Dedifferentiated amniotic fluid mesenchymal stem cell (primary cell): Measurements from ENCODE around the gene RBPJ.
"Not testable (repeated sequence)": the region's sequence is repeated elsewhere in the genome, so short reads cannot be mapped to it uniquely, and the experiment has no call there.

ENCODE experiments used
- DNase-seq: peaks from one replicate; pipeline ENCODE4 v3.0.0-alpha.2; 2016; ENCODE audit errors: extremely low spot score

The RBPJ gene

GRCh38 chr4:26342328-26343037 lies 21.7 kb downstream of the RBPJ start:
- DNase-seq: peak; percentile 53

- no peak for DNase-seq
These were observed 22.2 kb downstream of the RBPJ start for GRCh38 chr4:26343038-26343398.

- DNase-seq: no peak
These were observed 24.2 kb downstream of the RBPJ start for GRCh38 chr4:26344901-26345564.

- no peak for DNase-seq
These were observed 24.7 kb downstream of the RBPJ start for GRCh38 chr4:26345565-26345938.

- no peak for DNase-seq
These were observed 25.4 kb downstream of the RBPJ start for GRCh38 chr4:26346203-26346620.

GRCh38 chr4:26349496-26349895 lies 28.7 kb downstream of the RBPJ start:
- no peak for DNase-seq

GRCh38 chr4:26351685-26352084 lies 30.9 kb downstream of the RBPJ start:
- DNase-seq: no peak

- DNase-seq: no peak
These were observed 33.7 kb downstream of the RBPJ start for GRCh38 chr4:26354491-26354890.

- no peak for DNase-seq
These were observed 34.7 kb downstream of the RBPJ start for GRCh38 chr4:26355392-26356052.

GRCh38 chr4:26356081-26356501 lies 35.3 kb downstream of the RBPJ start:
- no peak for DNase-seq

- not testable (repeated sequence) for DNase-seq
These were observed 38.7 kb downstream of the RBPJ start for GRCh38 chr4:26359521-26359920.

- no peak for DNase-seq
These were observed 39.5 kb downstream of the RBPJ start for GRCh38 chr4:26360273-26360672.

GRCh38 chr4:26360864-26361263 lies 40.0 kb downstream of the RBPJ start:
- DNase-seq: no peak

- DNase-seq: no peak
These were observed 40.5 kb downstream of the RBPJ start for GRCh38 chr4:26361297-26361696.

GRCh38 chr4:26362745-26363439 lies 42.1 kb downstream of the RBPJ start:
- peak; percentile 34 for DNase-seq

- no peak for DNase-seq
These were observed 44.8 kb downstream of the RBPJ start for GRCh38 chr4:26365537-26366150.

- no peak for DNase-seq
These were observed 47.0 kb downstream of the RBPJ start for GRCh38 chr4:26367811-26368210.

GRCh38 chr4:26368685-26369084 lies 47.9 kb downstream of the RBPJ start:
- no peak for DNase-seq

GRCh38 chr4:26369132-26369531 lies 48.3 kb downstream of the RBPJ start:
- DNase-seq: no peak

- no peak for DNase-seq
These were observed 48.8 kb downstream of the RBPJ start for GRCh38 chr4:26369581-26369980.

GRCh38 chr4:26372076-26372475 lies 51.3 kb downstream of the RBPJ start:
- DNase-seq: no peak
